Uterus (tissue), 4 donors: ENCODE results near the gene HSD17B2. TPM values are rescaled to one million over a fixed set of nuclear protein-coding genes. Genes with fewer than 3 reads are reported as not detected.

Experiments
- DNase-seq, 2 donors: peaks; one replicate each; pipeline ENCODE4 v3.0.0-alpha.2; 2019 to 2020
- H3K27ac ChIP-seq, 2 donors: fragments of 200-600 bp; sonication (generic); 1 replicate in 1 of 2; 2 replicates in 1 of 2; pipeline ENCODE4 v1.5.1; 2016 to 2018
- H3K27me3 ChIP-seq, 2 donors: fragments of 200-600 bp; sonication (generic); one replicate each; pipeline ENCODE4 v1.5.1; 2018 to 2019; ENCODE audit warnings: control low read depth in 1 of 2
- H3K36me3 ChIP-seq, 2 donors: fragments of 200-600 bp; sonication (generic); one replicate each; pipeline ENCODE4 v1.5.1; 2019; ENCODE audit warnings: control low read depth in 1 of 2
- H3K4me1 ChIP-seq, 2 donors: fragments of 200-600 bp; sonication (generic); one replicate each; pipeline ENCODE4 v1.5.1; 2018 to 2019; ENCODE audit warnings: control low read depth in 1 of 2
- H3K4me3 ChIP-seq, 2 donors: fragments of 200-600 bp; sonication (generic); 1 replicate in 1 of 2; 2 replicates in 1 of 2; pipeline ENCODE4 v1.5.1; 2018 to 2019; ENCODE audit warnings: mild to moderate bottlenecking in 1 of 2
- H3K9me3 ChIP-seq, 2 donors: fragments of 200-600 bp; sonication (generic); one replicate each; pipeline ENCODE4 v1.5.1; 2019; ENCODE audit warnings: control low read depth in 1 of 2
- POLR2A ChIP-seq, 2 donors: fragments of 450-650 bp; IDR thresholded peaks; one replicate each; pipeline ENCODE4 v1.6.1; 2016; ENCODE audit warnings: antibody characterized with exemption in 2 of 2, mild to moderate bottlenecking in 1 of 2, moderate library complexity in 1 of 2
- intact Hi-C: fragments of 100-400 bp; cut with DNase I; formaldehyde crosslinking; loops from one replicate; pipeline ENCODE4 v1.15.1; 2023; ENCODE audit warnings: low total_unique reads
- total RNA-seq, 4 donors: library from RNA; depleted of rRNA in 3 of 4; stranded (reverse); fragments of >200 nt in 3 of 4; gene quantifications; one replicate each; pipeline versions ENCODE4 v1.1.0 to v1.2.4, GENCODE V29; 2014 to 2023
- TF ChIP-seq, protein P1 (sequence below), 4 experiments: fragments of 200-600 bp in 2 of 4; fragments of 450-650 bp in 2 of 4; sonication (generic) in 2 of 4; IDR thresholded peaks; one replicate each; pipeline ENCODE4 v1.5.1; 2016 to 2019; ENCODE audit warnings: antibody characterized with exemption in 4 of 4, mild to moderate bottlenecking in 2 of 4, moderate library complexity in 1 of 4
- donor health status: DM: yes; HTN: yes; CAD: no.

The HSD17B2 gene, protein sequence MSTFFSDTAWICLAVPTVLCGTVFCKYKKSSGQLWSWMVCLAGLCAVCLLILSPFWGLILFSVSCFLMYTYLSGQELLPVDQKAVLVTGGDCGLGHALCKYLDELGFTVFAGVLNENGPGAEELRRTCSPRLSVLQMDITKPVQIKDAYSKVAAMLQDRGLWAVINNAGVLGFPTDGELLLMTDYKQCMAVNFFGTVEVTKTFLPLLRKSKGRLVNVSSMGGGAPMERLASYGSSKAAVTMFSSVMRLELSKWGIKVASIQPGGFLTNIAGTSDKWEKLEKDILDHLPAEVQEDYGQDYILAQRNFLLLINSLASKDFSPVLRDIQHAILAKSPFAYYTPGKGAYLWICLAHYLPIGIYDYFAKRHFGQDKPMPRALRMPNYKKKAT
- total RNA-seq = under 1 TPM in 1 of 4 donors, not detected in 3; 0.14 TPM

DNA sequence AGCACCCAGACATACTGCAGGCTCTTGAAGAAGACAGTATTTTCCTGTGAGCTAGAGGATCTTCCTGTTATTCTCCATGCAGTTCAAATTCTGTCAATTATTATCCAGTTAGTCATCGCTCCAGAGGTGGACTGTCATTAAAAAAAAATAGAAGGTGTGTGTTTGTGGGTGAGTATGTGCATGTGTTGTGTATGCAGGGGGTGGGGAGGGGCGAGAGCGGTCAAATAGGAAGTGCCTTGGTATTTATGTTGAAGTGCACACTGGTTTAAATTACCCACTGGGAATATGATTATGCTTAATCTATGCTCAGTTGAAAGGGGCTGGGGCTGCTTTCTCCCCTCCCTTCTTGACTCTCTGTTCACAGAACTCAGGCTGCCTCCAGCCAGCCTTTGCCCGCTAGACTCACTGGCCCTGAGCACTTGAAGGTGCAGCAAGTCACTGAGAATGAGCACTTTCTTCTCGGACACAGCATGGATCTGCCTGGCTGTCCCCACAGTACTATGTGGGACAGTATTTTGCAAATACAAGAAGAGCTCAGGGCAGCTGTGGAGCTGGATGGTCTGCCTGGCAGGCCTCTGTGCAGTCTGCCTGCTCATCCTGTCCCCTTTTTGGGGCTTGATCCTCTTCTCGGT, at the start of gene HSD17B2:
Gene HSD17B2, plus strand, starts transcription at position 273 of the 632 bp plus-strand sequence. Its CDS starts 172 bp downstream, at position 445.
- H3K36me3 ChIP-seq = no peaks in the 10 kb centered on the region
- no peak within 1 kb of the TSS for H3K4me3 ChIP-seq
- no peak within 1 kb of the TSS for H3K27ac ChIP-seq
- no peaks in the 10 kb centered on the region for H3K27me3 ChIP-seq
- intact Hi-C loops = no loop called here
- H3K9me3 ChIP-seq = no peaks in the 10 kb centered on the region
- DNase-seq = no peak
- H3K4me1 ChIP-seq = no peaks in the 10 kb centered on the region
- no peak for TF ChIP-seq POLR2A (IDR thresholded peaks at IDR 0.05)
- TF ChIP-seq, protein P1, sequence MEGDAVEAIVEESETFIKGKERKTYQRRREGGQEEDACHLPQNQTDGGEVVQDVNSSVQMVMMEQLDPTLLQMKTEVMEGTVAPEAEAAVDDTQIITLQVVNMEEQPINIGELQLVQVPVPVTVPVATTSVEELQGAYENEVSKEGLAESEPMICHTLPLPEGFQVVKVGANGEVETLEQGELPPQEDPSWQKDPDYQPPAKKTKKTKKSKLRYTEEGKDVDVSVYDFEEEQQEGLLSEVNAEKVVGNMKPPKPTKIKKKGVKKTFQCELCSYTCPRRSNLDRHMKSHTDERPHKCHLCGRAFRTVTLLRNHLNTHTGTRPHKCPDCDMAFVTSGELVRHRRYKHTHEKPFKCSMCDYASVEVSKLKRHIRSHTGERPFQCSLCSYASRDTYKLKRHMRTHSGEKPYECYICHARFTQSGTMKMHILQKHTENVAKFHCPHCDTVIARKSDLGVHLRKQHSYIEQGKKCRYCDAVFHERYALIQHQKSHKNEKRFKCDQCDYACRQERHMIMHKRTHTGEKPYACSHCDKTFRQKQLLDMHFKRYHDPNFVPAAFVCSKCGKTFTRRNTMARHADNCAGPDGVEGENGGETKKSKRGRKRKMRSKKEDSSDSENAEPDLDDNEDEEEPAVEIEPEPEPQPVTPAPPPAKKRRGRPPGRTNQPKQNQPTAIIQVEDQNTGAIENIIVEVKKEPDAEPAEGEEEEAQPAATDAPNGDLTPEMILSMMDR (IDR thresholded peaks at IDR 0.05) = no peak

DNA sequence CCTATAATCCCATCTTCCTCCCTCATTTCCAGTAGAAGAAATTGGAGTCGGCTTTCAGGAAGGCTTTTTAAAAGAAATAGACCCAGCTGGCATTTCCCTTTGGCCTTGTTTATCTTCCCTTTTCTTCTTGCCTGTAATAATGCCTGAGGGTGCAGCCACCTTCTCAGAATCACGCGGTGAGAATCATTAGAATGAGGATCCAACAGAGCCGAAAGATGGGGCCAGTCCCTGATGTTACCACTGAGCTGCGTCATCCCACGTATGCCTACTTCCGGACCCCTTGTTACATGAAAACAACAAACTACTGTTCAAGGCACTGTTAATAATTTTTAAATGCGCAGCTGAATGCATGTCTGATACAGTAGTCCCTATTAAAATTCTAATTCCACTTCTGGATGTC, 47.9 kb upstream of the HSD17B2 start:
- Histone ChIP-seq H3K4me1 (no peaks in the 10 kb centered on the region), H3K27ac (no peak overlapping the region), H3K36me3 (no peaks in the 10 kb centered on the region), H3K27me3 (no peaks in the 10 kb centered on the region), H3K9me3 (no peaks in the 10 kb centered on the region), H3K4me3 (no peak overlapping the region)
- intact Hi-C loops = no loop called here
- TF ChIP-seq, protein P1 (IDR thresholded peaks at IDR 0.05) = no peak
- no peak for TF ChIP-seq POLR2A (IDR thresholded peaks at IDR 0.05)
- no peak for DNase-seq

DNA sequence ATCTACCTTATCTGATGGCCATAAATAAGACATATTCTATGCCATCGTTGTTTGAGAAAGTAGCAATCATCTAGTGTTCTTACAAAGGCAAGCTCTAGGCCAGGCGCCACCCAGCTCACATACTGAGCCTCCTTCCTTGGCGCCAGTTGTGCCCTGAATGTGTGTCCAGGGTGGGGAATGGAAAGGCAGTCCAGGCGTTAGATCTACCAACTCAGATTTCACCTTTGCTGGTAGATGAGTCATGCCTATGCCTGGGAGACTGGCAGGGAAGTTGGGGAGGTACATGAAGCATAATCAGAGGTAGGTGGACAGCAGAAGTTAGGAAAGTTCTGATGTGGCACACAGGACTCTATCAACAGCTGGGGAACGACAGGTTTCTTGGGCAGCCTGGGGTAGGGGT, 47.3 kb upstream of the HSD17B2 start:
- H3K36me3 ChIP-seq = no peaks in the 10 kb centered on the region
- no peak for DNase-seq
- TF ChIP-seq POLR2A (IDR thresholded peaks at IDR 0.05) = no peak
- TF ChIP-seq, protein P1 (IDR thresholded peaks at IDR 0.05) = no peak
- intact Hi-C loops = no loop called here
- no peaks in the 10 kb centered on the region for H3K9me3 ChIP-seq
- H3K27me3 ChIP-seq = no peaks in the 10 kb centered on the region
- H3K4me1 ChIP-seq = no peaks in the 10 kb centered on the region
- H3K27ac ChIP-seq = no peak overlapping the region
- H3K4me3 ChIP-seq = no peak overlapping the region

DNA sequence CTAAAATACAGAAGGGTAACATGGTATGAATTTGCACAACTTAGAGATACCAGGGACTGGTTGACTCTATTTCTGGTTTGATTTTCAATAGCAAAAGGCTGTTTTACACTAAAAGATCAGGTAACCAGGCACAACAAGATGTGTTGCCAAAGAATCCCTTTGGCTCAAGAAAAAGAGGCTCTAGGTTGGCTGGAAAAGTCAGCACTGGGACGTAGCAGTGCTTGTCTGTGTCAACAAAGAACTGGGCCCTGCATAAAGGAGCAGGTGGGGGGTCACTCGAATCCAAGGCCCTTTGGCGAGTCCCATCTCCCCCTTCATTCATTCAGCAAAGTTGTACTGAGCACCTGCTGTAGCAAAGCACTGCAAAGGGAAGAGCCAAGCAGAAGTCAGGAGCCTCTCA, 42.2 kb upstream of the HSD17B2 start:
- H3K27me3 ChIP-seq = no peaks in the 10 kb centered on the region
- TF ChIP-seq, protein P1 (IDR thresholded peaks at IDR 0.05) = no peak
- no peak for TF ChIP-seq POLR2A (IDR thresholded peaks at IDR 0.05)
- no peaks in the 10 kb centered on the region for H3K4me1 ChIP-seq
- intact Hi-C loops = no loop called here
- H3K36me3 ChIP-seq = no peaks in the 10 kb centered on the region
- H3K27ac ChIP-seq = no peak overlapping the region
- H3K4me3 ChIP-seq = no peak overlapping the region
- DNase-seq = no peak
- H3K9me3 ChIP-seq = no peaks in the 10 kb centered on the region

DNA sequence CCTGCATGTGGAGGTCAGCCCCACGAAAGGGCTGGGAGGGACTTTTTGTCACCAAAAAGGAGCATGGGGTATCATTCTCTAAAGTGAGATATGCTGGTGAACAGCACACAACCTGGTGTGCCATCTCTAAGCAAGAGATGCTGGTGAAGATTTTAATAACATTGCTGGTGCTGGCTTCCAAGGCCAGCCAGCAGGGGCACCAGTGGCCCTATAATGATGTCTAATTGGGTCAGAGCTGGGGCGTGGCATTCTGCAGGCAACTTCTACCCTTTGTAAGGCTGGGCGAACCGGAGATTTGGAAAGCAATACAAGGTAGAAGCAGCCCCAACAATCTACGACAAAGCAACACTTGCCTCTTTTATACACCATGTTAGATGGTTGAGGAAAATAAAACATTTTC, 40.6 kb upstream of the HSD17B2 start:
- H3K4me1 ChIP-seq = no peaks in the 10 kb centered on the region
- H3K27ac ChIP-seq = no peak overlapping the region
- H3K27me3 ChIP-seq = no peaks in the 10 kb centered on the region
- no peaks in the 10 kb centered on the region for H3K36me3 ChIP-seq
- no peak overlapping the region for H3K4me3 ChIP-seq
- no peaks in the 10 kb centered on the region for H3K9me3 ChIP-seq
- no peak for DNase-seq
- no peak for TF ChIP-seq POLR2A (IDR thresholded peaks at IDR 0.05)
- TF ChIP-seq, protein P1 (IDR thresholded peaks at IDR 0.05) = no peak
- intact Hi-C loops = no loop called here
